GM18909 (cell line): Measurements from ENCODE around the gene CPS1.

Experiments used
- ATAC-seq: cut with Tn5 transposase; IDR thresholded peaks from one replicate; pipeline ENCODE4 v1.9.1; 2021; ENCODE audit warnings: mild to moderate bottlenecking; ENCODE audit not compliant: unreplicated experiment, poor library complexity

The CPS1 gene

GRCh38 chr2:210544831-210545230, 11.6 kb upstream of the CPS1 start:
- no peak for ATAC-seq

DNA sequence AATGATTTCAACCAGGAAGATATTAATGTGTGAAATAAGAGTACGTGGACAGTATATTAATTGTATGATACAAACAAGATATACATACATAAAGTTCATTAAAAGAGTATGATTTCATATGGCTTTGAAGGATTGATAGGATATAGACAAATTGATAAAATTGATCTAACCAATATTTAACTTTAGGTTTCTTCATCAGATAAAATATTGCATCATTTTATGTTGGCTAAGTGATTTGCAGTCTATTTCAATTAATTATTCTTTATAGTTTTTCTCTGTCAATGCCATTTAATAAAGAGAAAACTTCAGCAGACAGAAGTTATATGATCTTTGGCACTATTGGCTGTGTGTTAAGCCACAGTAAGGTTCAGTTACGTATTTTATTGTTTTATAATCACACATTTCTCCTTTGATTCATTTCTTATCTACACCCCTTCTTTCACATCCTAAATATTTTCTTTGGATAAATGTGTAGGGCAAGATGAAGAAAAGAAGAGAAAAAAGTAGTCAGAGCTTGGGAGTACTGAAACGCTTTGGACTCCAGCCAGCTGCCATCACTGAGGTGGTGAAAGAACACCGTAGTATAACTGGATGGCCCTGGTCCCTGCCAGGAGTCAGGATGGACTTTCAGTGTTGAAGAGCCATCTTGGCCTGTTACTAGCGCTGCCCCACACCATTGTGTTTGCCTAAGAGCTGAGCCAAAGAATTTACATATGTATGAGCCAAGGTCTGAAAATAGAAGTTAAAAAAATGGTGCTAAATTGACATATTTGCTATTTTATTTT, 9.8 kb upstream of the CPS1 start:
- ATAC-seq = no peak

- no peak for ATAC-seq
These were observed 8.4 kb upstream of the CPS1 start for GRCh38 chr2:210548031-210548430.

DNA sequence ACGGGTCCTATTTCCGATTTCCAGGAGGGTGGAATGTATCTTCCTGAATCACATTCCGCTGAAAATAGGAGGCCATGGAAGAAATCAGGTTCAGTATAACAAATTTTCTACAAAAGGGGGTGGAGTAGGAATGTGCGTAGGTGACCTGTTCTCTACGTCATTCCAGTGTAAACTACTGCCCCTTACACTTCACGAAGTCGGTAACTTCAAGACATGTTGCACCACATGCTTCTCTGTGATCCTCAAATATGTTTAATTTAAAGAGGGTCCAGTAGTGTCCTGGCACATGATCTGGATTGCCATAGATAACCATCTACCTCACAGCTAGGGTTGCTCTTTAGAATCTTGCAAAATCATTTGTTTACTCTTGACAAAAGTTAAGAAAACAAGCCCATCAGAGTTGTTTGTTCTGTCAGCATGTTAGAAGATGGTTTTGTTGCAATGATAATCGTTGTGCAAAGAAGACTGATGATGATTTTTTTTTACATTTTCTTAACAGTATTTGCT, 7.5 kb upstream of the CPS1 start:
- no peak for ATAC-seq

DNA sequence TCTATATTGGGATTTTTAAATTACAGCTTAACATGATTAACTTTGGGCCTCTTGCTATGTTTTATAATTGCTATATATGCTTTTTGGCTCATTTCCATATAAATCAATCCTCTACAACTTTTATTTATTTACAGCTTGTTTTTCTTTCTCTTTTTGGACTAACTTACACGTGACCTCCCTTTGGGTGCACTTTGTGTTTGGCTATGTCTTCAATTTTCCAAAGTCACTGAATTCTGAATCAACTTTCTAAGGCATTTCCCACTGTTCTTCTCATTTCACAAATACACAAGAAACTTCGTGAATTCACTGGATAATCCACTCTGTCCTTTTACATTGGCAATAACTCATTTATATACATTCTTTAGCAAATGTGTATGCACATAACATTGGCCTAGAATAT, 5.4 kb upstream of the CPS1 start:
- no peak for ATAC-seq

GRCh38 chr2:210553373-210553772, 3.0 kb upstream of the CPS1 start:
- no peak for ATAC-seq

DNA sequence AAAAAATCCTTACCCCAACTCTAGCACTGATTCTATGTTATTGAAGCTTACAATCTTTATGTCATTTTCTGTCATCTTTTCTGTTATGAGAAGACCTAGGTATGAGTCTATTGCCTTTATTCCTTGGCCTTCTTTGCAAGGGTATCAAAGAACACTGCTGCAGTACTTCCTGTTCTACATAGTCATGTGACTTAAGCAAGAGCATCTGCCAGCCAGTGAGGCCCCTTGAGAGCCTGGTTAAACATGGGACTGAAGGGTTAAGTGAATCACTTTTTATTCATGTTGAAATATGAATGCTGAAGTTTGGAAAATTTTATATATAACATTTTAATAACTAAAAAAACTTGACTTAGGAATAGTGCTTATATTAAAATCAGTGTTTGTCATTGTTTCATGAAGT, 844 bp upstream of the CPS1 start:
- no peak for ATAC-seq

DNA sequence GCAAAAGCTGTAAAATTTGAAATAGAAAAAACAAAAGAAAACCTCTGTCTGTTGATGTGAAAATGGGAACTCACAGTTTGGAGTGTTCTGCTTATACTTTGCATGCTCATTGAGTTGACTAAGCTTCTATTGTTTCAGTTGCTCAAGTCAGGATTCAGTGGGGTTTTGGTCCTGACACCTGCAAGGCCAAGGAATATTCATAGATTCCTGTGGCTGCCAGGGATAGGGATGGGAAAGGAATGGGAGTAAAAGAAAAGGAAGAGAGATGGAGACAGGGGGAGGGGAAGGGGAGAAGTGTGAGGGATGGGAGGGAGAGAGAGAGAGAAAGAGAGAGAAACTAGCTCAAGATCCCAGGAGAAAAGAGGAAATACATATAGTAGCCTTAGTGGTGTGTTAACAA, 1.3 kb downstream of the CPS1 start:
- no peak for ATAC-seq

GRCh38 chr2:210558708-210559107, 2.3 kb downstream of the CPS1 start:
- ATAC-seq = no peak

DNA sequence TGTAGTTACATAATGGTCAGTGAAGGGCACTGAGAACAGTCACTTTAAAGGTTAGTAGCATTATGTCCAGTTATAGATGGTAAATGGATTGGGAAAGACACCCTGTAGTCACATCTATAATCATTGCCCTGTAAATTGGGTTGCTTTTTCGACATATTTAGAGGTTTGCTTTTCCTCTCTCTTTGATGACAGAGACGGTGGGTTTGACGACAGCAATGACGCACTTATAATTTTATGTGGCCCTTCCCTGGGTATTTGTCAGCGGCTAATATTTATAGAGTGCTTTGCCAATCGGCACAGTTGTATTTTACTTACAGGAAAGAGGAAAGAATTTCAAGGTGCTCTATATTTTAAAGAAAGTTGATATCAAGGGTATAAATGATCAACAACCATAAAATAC, 2.8 kb downstream of the CPS1 start:
- no peak for ATAC-seq

DNA sequence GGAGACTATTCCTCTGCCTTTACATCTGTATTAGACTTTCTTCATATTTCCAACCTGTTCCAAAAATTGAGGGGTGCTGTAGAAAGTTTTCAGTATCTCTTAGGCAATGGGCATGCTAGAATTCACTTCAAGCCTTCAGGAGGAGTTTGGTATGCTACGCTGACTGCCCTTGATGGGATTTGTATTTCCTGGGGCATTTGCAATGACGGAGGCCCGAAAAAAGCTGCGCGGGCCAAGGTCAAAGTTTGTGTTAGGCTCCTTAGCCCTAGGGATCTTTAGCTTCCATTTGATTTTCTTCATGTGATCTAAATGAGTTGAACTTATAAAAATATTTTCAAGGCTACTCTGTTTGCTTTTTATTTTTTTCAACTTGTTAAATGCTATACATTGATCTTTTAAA, 5.1 kb downstream of the CPS1 start:
- no peak for ATAC-seq

DNA sequence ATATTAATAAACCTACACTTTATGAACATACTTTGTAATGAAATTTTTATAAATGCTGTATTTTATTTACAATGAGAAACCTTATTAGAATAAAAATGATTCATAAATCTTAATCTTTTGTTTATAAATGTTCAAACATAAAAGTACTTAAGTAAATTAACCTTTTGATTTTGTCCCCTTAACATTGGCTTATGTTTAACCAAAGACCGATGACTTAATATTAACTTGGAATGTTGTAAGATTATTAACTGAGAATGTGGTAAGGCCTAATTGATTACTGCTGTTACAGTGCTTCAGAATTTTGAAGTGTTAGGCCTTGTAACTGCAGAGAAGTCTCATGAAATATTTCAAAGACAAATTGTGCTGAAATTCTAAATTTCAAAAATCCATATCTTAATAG, 5.7 kb downstream of the CPS1 start:
- ATAC-seq = no peak

DNA sequence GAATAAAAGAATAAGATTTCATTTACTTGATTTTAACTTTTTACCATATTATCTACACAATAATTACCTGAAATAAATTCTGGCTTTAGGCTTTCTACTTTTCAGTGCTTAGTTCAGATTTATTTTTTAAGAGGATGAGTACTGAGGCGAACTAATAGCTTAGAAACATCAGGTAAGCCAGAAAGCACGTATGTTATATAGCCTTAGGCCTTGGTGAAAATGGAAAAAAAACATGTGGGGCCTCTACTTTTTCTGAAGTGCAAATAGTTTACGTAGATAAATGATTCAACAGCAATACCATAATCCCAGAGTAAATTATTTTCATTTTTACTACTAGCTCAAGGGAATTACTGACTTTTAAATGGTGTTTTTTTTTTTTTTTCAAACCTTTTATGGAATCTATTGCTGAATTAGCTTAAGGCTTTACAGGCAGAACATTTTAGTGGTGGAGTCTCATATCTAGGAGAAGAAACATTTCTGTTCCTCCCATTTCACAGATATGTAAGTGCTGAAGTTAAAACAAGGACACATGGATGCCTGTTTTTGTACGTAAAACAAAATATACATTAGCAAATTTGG, 6.2 kb downstream of the CPS1 start:
- no peak for ATAC-seq

DNA sequence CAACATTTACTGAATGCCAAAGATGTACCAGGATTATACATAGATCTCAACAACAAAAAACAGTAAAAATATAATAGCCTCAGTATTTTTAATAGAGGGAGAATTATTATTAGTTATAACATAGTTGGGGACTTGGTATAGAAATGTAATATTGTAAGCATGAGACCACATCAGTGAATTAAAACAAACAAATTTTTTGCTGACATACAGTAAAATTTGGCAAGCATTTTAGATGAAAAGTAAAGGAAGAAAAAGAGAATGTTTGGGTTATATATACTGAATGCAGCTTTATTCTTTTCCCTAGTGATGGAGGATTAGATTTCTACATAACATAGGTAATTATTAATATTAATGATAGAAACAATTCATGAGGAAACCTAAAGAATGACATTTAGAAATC, 10.9 kb downstream of the CPS1 start:
- ATAC-seq = no peak

- no peak for ATAC-seq
These were observed 11.7 kb downstream of the CPS1 start for GRCh38 chr2:210568108-210568507.

DNA sequence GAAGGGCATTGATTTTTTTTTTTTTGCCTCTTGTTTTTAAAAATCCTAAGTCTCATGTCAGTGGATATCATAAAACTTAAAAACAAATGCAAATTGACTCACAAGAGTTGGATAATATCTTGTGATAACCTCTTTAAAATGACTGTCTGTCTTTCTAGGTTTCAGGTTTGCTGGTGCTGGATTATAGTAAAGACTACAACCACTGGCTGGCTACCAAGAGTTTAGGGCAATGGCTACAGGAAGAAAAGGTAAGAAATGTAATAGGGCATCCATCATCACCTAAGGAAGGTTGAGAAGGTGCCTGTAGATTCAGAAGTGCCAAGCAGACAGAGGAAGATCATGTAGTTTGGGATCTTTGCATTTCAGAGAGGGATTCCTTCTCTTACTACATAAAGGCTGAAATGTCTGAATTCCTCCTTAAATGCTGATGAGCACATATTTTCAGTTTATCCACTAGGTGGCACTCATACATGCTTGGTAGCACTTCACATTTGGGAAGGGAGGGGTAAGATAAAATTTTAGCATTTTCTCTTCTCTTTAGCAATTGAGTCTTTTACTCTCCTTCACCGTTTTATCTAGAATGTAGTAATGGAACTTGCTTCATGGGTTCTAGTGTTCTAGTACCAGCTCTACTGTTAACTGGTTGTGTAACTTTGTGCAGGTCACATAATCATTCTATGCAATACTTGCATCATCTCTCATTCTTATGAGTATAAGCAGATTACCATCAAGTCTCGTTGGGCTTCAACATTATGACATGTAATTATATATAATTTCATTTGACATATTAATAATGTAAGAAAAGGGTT, 21.1 kb downstream of the CPS1 start:
- ATAC-seq = peak; percentile 94

DNA sequence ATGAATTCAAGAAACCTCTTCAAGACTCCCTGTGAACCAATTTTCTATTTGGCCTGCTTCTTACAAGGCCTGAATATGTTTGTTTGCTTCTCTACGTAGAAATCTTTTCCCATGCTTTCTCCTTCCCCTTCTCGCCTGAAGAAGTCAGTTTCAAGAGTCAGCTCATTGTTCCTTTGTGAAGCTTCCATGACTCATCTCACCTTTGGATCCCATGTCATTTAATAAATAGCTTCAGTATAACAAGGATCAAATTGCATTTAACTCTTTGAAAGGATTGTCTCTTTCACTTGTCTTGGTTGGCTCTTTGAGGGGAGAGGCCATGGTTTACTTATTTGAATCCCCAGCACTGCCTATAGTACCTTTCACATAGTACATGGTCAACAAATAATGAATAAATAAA, 28.4 kb downstream of the CPS1 start:
- no peak for ATAC-seq

GRCh38 chr2:210586381-210586780, 30.0 kb downstream of the CPS1 start:
- ATAC-seq = no peak

- ATAC-seq = no peak
These were observed 35.3 kb downstream of the CPS1 start for GRCh38 chr2:210591663-210592062.

DNA sequence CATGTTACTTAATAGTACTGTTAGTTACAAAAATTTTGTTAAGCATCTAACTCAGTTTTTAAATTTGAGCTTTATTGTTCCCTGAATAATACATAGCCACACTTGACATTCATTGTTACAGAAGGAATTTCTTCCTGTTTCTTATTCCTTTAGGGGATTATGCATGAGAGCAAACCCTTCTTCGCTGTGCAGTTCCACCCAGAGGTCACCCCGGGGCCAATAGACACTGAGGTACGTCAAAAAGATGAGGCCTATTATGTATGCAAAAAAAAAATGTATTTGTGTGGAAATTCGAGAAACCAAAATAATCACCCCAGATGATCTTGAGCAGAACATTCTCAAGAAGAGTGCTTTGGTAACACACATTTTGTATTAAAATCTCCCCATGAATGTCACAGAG, 36.3 kb downstream of the CPS1 start:
- ATAC-seq = no peak

GRCh38 chr2:210593166-210593565, 36.8 kb downstream of the CPS1 start:
- ATAC-seq = no peak
